Epithelial cell of proximal tubule (primary cell): ENCODE data around the gene SOSTDC1. TPM values are rescaled to one million over a fixed set of nuclear protein-coding genes. Genes with fewer than 3 reads are reported as not detected.

Experiments used
- DNase-seq: peaks from one replicate; pipeline ENCODE4 v3.0.0-alpha.2; 2011; ENCODE audit warnings: low read depth
- H3K4me3 ChIP-seq: 2 replicates; pipeline ENCODE4 v1.5.1; 2011; ENCODE audit warnings: low read depth, mild to moderate bottlenecking, low read length
- CTCF ChIP-seq: conservative IDR thresholded peaks from 2 replicates; pipeline ENCODE4 v1.5.1; 2012; ENCODE audit warnings: low read depth, mild to moderate bottlenecking, low read length
- total RNA-seq: library from RNA; depleted of rRNA; stranded (reverse); fragments of >200 nt; gene quantifications from 2 replicates; pipeline ENCODE4 v1.2.3, GENCODE V29; 2015

Gene SOSTDC1
- total RNA-seq, 1 donor from 2014 or later: not detected

DNA sequence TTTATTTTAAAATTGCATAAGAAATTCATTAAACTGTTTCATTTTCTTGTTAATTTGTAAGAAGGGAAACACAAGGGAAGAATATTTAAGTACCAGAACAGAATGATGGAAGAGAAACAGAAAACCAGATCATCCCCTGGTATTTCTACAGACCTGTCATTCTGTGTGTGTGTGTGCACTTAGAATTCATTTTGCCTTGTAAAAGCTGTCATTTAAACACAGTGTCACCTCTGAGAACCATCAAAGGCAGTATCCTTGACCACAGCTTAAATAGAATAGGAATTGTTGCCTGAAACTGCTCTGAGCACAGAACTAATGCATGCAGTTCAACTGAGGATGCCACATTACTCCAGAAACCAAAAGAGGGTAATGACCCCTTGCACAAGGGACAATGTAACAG is 37.4 kb downstream of the SOSTDC1 start:
- no peak for TF ChIP-seq CTCF
- no peak for DNase-seq
- no peak overlapping the region for H3K4me3 ChIP-seq

DNA sequence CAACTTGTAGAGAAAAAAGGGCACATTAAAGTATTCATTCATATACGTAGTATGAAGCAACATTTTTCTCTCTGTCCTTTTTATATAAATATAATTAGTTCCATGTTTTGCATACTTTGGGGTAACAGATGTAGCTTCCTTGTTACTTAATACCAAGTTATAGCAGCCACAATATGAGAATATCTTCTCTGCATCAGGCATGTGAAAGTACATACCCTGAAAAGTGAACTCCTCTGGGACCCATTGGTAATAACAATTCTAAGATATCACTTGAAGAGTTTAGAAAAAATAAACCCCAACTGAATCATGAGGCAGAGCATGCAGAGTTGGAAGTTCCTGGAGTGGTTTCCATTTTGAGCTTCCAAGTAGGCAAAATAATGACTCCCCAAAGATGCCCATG is 41.8 kb downstream of the SOSTDC1 start:
- DNase-seq: no peak
- TF ChIP-seq CTCF: no peak
- H3K4me3 ChIP-seq: no peak overlapping the region

DNA sequence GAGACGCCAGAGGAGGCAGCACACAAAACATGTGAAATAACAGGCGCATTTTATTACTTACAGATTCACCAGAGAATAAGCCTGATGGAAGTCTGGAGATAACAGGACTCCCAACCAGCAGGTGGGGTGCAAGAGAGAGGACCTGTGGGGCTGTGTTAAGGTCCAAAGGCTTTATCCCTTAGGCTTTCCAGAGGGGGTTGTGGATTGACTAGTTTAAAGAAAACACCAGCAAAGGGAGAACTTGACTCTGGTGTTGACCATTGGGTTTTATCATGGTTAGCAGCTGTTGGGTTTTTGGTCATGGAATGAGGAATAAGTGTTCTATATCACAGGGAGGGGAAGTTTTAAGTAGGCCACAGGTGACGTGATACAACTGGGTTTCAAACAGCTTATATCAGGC is 42.6 kb downstream of the SOSTDC1 start:
- no peak overlapping the region for H3K4me3 ChIP-seq
- no peak for DNase-seq
- peak; percentile 21 for TF ChIP-seq CTCF

DNA sequence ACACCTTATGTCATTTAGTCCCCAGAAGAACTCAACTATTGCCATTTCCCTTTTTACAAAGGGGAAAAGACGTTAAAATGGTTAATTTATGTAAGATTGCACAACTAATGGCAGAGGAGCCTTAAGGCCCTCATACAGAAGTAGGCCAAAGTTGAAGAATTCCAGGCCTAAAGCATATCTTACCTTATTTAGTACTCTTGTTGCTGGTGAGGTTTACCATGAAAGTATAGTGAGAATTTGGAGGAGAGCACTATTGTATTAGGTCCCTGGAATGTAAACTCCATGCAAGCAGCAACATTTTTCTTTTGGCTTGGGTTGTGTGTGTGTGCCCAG is 43.5 kb downstream of the SOSTDC1 start:
- DNase-seq: no peak
- no peak overlapping the region for H3K4me3 ChIP-seq
- TF ChIP-seq CTCF: no peak

- TF ChIP-seq CTCF: no peak
- peak; percentile 46 for DNase-seq
- H3K4me3 ChIP-seq: peak within 1 kb of the TSS; percentile 68
Observed at GRCh38 chr7:16421333-16422102, 44.0 kb downstream of the SOSTDC1 start, which contains the start of gene CRPPA. Gene CRPPA (minus strand): TSS chr7:16421538. CDS start chr7:16421322, 216 bp downstream.

DNA sequence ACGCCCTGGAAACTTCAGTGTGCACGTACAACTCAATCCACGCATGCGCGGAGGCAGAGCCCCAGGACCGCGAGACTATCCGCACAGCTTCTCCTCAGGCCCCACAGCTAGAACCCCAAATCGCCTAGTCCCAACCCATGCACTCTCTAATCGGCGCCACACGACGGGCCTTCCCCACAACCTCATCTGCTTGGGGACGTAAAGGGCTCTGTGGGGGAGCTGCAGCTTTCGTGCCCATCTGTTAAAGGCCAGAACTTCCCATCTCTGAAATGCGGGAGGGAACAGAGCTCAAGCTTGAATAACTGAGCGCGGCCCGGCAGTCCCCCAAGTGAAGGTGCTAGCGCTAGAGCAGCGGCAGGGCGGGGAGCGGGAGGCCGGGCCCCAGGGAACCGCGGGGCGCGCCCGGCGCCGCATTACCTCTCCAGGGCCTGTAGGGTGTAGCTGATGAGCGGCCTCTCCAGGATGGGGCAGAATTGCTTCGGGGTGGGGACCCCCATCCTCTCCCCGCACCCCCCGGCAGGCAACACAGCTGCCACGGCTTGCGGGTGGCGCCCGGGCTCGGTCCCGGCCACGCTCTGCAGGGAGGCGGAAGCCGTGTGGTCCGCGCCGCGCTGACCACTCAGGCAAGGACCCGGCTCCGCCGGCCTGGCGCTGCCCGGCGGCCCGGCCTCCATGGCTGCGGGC is 44.7 kb downstream of the SOSTDC1 start:
- peak overlapping the region; percentile 68 for H3K4me3 ChIP-seq
- peak; percentile 25 for TF ChIP-seq CTCF
- DNase-seq: peak; percentile 66

DNA sequence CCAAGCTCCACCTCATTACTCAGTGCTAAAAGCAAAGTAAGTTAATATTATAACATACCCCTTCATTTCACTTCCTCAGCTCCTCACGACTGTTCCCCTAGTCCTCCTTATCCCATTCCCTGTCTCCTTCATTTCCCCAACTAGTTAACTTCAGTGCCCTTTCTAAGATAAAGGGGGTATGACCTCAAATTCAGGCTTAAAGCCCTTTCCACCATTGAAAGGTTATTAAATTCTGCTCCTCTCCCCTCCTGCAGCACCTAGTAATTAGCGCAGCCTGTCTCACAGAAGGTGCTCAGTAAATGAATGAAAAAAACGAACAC is 45.2 kb downstream of the SOSTDC1 start:
- no peak for DNase-seq
- H3K4me3 ChIP-seq: peak overlapping the region; percentile 68
- TF ChIP-seq CTCF: no peak
